DND-41 (cell line): ENCODE data around the gene STARD10.

ENCODE experiments used
- CTCF ChIP-seq: IDR thresholded peaks from 2 replicates; pipeline ENCODE4 v1.5.1; 2012; ENCODE audit warnings: borderline replicate concordance, low read length, moderate library complexity, mild to moderate bottlenecking; ENCODE audit not compliant: poor library complexity, severe bottlenecking; ENCODE audit errors: extremely low read depth
- EZH2 ChIP-seq: IDR thresholded peaks from 3 replicates; pipeline ENCODE4 v1.6.1; 2012; ENCODE audit warnings: borderline replicate concordance, low read depth, mild to moderate bottlenecking, moderate library complexity, low read length, inconsistent platforms; ENCODE audit not compliant: severe bottlenecking

- TF ChIP-seq CTCF, result no peak
- TF ChIP-seq EZH2, result no peak
Observed at GRCh38 chr11:72727521-72727920, 66.3 kb downstream of the STARD10 start.
